H1 (cell line): Measurements from ENCODE around the gene RNU7-1. TPM values are rescaled to one million over a fixed set of nuclear protein-coding genes. Genes with fewer than 3 reads are reported as not detected.

Experiments used
- CTCF ChIA-PET: fragments of 300-600 bp; sonication (Branson Sonifier 250); formaldehyde crosslinking; loops from one replicate; lab custom pipeline; 2021; ENCODE audit not compliant: partially characterized antibody; lab: Charles Lee
- POLR2A ChIA-PET: fragments of 300-600 bp; sonication (Branson Sonifier 250); formaldehyde crosslinking; loops from one replicate; lab custom pipeline; 2021; ENCODE audit warnings: inconsistent platforms; ENCODE audit not compliant: partially characterized antibody; lab: Charles Lee
- DNase-seq, 2 experiments: peaks; one replicate each; pipeline versions ENCODE4 v3.0.0 to v3.0.0-alpha.2; 2010 to 2022; ENCODE audit warnings: low spot score in 2 of 2, low read depth in 1 of 2, mixed read lengths in 1 of 2
- FAIRE-seq: peaks from 2 replicates; lab custom pipeline; 2011; peaks lifted over from hg19 to GRCh38; lab: Jason Lieb, UNC
- H2AFZ ChIP-seq: 2 replicates; pipeline ENCODE4 v1.8.1; 2012; ENCODE audit warnings: low read length, inconsistent platforms
- H2AK5ac ChIP-seq: 2 replicates; pipeline ENCODE4 v1.6.1; 2013; ENCODE audit warnings: low read depth, low read length
- H2BK120ac ChIP-seq: replicated peaks from 2 replicates; pipeline ENCODE3; 2013; ENCODE audit warnings: low read depth, low read length, inconsistent platforms
- H2BK12ac ChIP-seq: 2 replicates; pipeline ENCODE4 v1.6.1; 2013; ENCODE audit warnings: low read depth, low read length
- H2BK15ac ChIP-seq: 2 replicates; pipeline ENCODE4 v1.6.1; 2013; ENCODE audit warnings: low read length
- H2BK20ac ChIP-seq: 2 replicates; pipeline ENCODE4 v1.6.1; 2013; ENCODE audit warnings: low read length
- H2BK5ac ChIP-seq: 2 replicates; pipeline ENCODE4 v1.6.1; 2013; ENCODE audit warnings: low read depth, low read length
- H3K14ac ChIP-seq: 2 replicates; pipeline ENCODE4 v1.6.1; 2013; ENCODE audit warnings: inconsistent platforms; ENCODE audit not compliant: insufficient read length
- H3K18ac ChIP-seq: 2 replicates; pipeline ENCODE4 v1.6.1; 2013; ENCODE audit warnings: low read length; ENCODE audit errors: extremely low read depth
- H3K23ac ChIP-seq: 2 replicates; pipeline ENCODE4 v1.6.1; 2013; ENCODE audit warnings: inconsistent platforms; ENCODE audit not compliant: insufficient read length
- H3K23me2 ChIP-seq: 2 replicates; pipeline ENCODE4 v1.6.1; 2013; ENCODE audit warnings: low read depth, low read length
- H3K27ac ChIP-seq: 2 replicates; pipeline ENCODE4 v1.6.1; 2011; ENCODE audit warnings: low read depth, low read length, inconsistent platforms
- H3K27me3 ChIP-seq, 4 experiments: replicated peaks in 1 of 4; 1 replicate in 1 of 4; 2 replicates in 3 of 4; pipeline versions ENCODE4 v1.6.1 to v1.8.1; 2011 to 2013; ENCODE audit warnings: low read length in 3 of 4, mild to moderate bottlenecking in 3 of 4, inconsistent platforms in 2 of 4, mixed read lengths in 2 of 4, moderate library complexity in 1 of 4; ENCODE audit not compliant: control insufficient read depth in 3 of 4, insufficient read depth in 3 of 4; ENCODE audit errors: extremely low read depth in 1 of 4
- H3K36me3 ChIP-seq, 4 experiments: 2 replicates each; pipeline versions ENCODE4 v1.6.1 to v1.8.1; 2011 to 2013; ENCODE audit warnings: mild to moderate bottlenecking in 4 of 4, low read length in 3 of 4, moderate library complexity in 2 of 4, control low read depth in 1 of 4, inconsistent platforms in 1 of 4; ENCODE audit not compliant: insufficient read depth in 4 of 4, control insufficient read depth in 2 of 4
- H3K4ac ChIP-seq: replicated peaks from 2 replicates; pipeline ENCODE3; 2013; ENCODE audit warnings: low read length, low read depth, mixed read lengths, inconsistent platforms; ENCODE audit not compliant: insufficient read length
- H3K4me1 ChIP-seq, 4 experiments: replicated peaks in 1 of 4; 1 replicate in 1 of 4; 2 replicates in 3 of 4; pipeline versions ENCODE4 v1.6.1 to v1.8.1; 2011 to 2013; ENCODE audit warnings: low read length in 3 of 4, inconsistent platforms in 2 of 4, mixed read lengths in 1 of 4; ENCODE audit not compliant: insufficient read depth in 4 of 4, control insufficient read depth in 3 of 4
- H3K4me2 ChIP-seq, 2 experiments: 2 replicates each; pipeline versions ENCODE4 v1.6.1 to v1.8.1; 2011 to 2013; ENCODE audit warnings: low read depth in 2 of 2, low read length in 2 of 2, control low read depth in 1 of 2, inconsistent platforms in 1 of 2, mild to moderate bottlenecking in 1 of 2; ENCODE audit not compliant: insufficient read depth in 1 of 2
- H3K4me3 ChIP-seq, 4 experiments: fragments of 200-600, 300-600 bp in 1 of 4; sonication (generic), shearing (Covaris generic), sonication (Bioruptor Twin) in 1 of 4; 2 replicates each; pipeline versions ENCODE4 v1.5.1 to v1.8.1; 2011 to 2016; ENCODE audit warnings: low read length in 4 of 4, low read depth in 3 of 4, control low read depth in 2 of 4, inconsistent platforms in 2 of 4, mild to moderate bottlenecking in 2 of 4, mixed read lengths in 1 of 4, moderate library complexity in 1 of 4; ENCODE audit not compliant: insufficient read depth in 2 of 4; ENCODE audit errors: extremely low read depth in 1 of 4
- H3K56ac ChIP-seq: replicated peaks from 2 replicates; pipeline ENCODE3; 2013; ENCODE audit warnings: low read depth, mild to moderate bottlenecking, mixed read lengths, low read length, inconsistent platforms; ENCODE audit not compliant: insufficient read length
- H3K79me1 ChIP-seq: 2 replicates; pipeline ENCODE4 v1.6.1; 2013; ENCODE audit warnings: low read depth, low read length, control low read depth
- H3K79me2 ChIP-seq, 2 experiments: 2 replicates each; pipeline versions ENCODE4 v1.6.1 to v1.8.1; 2012 to 2013; ENCODE audit warnings: low read length in 2 of 2, mild to moderate bottlenecking in 2 of 2, inconsistent platforms in 1 of 2; ENCODE audit not compliant: insufficient read depth in 2 of 2, control insufficient read depth in 1 of 2
- H3K9ac ChIP-seq, 4 experiments: replicated peaks in 1 of 4; 1 replicate in 1 of 4; 2 replicates in 3 of 4; pipeline versions ENCODE4 v1.6.1 to v1.8.1; 2011 to 2013; ENCODE audit warnings: low read depth in 3 of 4, low read length in 3 of 4, control low read depth in 2 of 4, mild to moderate bottlenecking in 2 of 4, moderate library complexity in 2 of 4, inconsistent platforms in 1 of 4; ENCODE audit errors: extremely low read depth in 1 of 4
- H3K9me3 ChIP-seq, 2 experiments: 2 replicates each; pipeline versions ENCODE4 v1.6.1 to v1.8.1; 2012 to 2013; ENCODE audit warnings: mild to moderate bottlenecking in 2 of 2, moderate library complexity in 2 of 2, control low read depth in 1 of 2, inconsistent platforms in 1 of 2, low read depth in 1 of 2, low read length in 1 of 2, mixed read lengths in 1 of 2; ENCODE audit not compliant: insufficient read depth in 2 of 2
- H4K20me1 ChIP-seq, 2 experiments: replicated peaks in 1 of 2; 2 replicates each; pipeline versions ENCODE3 to v1.8.1; 2011 to 2013; ENCODE audit warnings: inconsistent platforms in 2 of 2, low read length in 2 of 2, mild to moderate bottlenecking in 1 of 2; ENCODE audit not compliant: insufficient read depth in 2 of 2, control insufficient read depth in 1 of 2
- H4K5ac ChIP-seq: 2 replicates; pipeline ENCODE4 v1.6.1; 2013; ENCODE audit warnings: low read length, low read depth, mixed read lengths, inconsistent platforms; ENCODE audit not compliant: insufficient read length
- H4K8ac ChIP-seq: 2 replicates; pipeline ENCODE4 v1.8.0; 2013; ENCODE audit warnings: mild to moderate bottlenecking, moderate library complexity, low read length, inconsistent platforms; ENCODE audit not compliant: insufficient read depth; ENCODE audit errors: extremely low read depth
- H4K91ac ChIP-seq: replicated peaks from 2 replicates; pipeline ENCODE3; 2013; ENCODE audit warnings: low read length, mixed read lengths, inconsistent platforms; ENCODE audit not compliant: insufficient read length
- POLR2A ChIP-seq, 2 experiments: IDR thresholded peaks; 1 replicate in 1 of 2; 2 replicates in 1 of 2; pipeline ENCODE4 v1.6.1; 2011; ENCODE audit warnings: low read depth in 2 of 2, low read length in 2 of 2, mild to moderate bottlenecking in 2 of 2; ENCODE audit errors: control extremely low read depth in 1 of 2
- SP1 ChIP-seq: IDR thresholded peaks from 2 replicates; pipeline ENCODE4 v1.6.1; 2011; ENCODE audit warnings: low read depth, low read length
- WGBS, 2 experiments: shearing (Covaris generic) in 1 of 2; methylation state at CpG; one replicate each; pipeline versions ENCODE4 v1.1.6 to v1.1.7; 2013 to 2015; ENCODE audit warnings: low lambda C conversion rate in 2 of 2, mixed read lengths in 2 of 2, inconsistent platforms in 1 of 2, low coverage in 1 of 2, missing lambda C conversion rate in 1 of 2; ENCODE audit not compliant: insufficient replicate concordance in 2 of 2, insufficient coverage in 1 of 2, insufficient read length in 1 of 2; ENCODE audit errors: extremely low coverage in 1 of 2, missing lambda C conversion rate in 1 of 2; 5-methylcytosine and 5-hydroxymethylcytosine counted together
- polyA plus RNA-seq, 7 experiments: library from polyadenylated mRNA; depleted of rRNA in 3 of 7; stranded (reverse) in 5 of 7; unstranded in 2 of 7; fragments of >200 nt in 5 of 7; fragments of 200-250 nt in 2 of 7; gene quantifications; 1 replicate in 5 of 7; 2 replicates in 1 of 7; 4 replicates in 1 of 7; pipeline versions ENCODE4 v1.2.1 to v1.2.3, GENCODE V29; 2011 to 2013; ENCODE audit warnings: missing spikeins in 2 of 7, mixed read lengths in 2 of 7
- total RNA-seq: library from RNA; stranded (reverse); fragmentation: NEBNext Ultra II Directional; extraction: Animal tissue kit (Norgen Biotek cat#: 25700); gene quantifications from 2 replicates; pipeline ENCODE4 v1.2.1, GENCODE V29; 2021

RNU7-1 gene
- total and polyA plus RNA-seq, 2 of the 8 experiments (the other 6 are each of a cell fraction or from before 2014, with no cell fraction given) = not detected

GRCh38 chr12:6935371-6936193, 8.0 kb upstream of the RNU7-1 start:
- H3K79me2 ChIP-seq = peaks cover 4 to 18% of the 10 kb centered on the region in 2 experiments

More at GRCh38 chr12:6935371-6936193, 8.0 kb upstream of the RNU7-1 start:
- Histone ChIP-seq H2BK20ac (no peak overlapping the region), H3K23me2 (peaks cover 4% of the 10 kb centered on the region; the same call in 1 of the 2 replicates), H2BK12ac (no peak overlapping the region), H2AFZ (no peak overlapping the region), H4K8ac (0 out of 2 replicates have a peak overlapping the region, but pooled peaks have one; percentile 3), H3K79me1 (peaks cover 12% of the 10 kb centered on the region), H3K4me1 (peaks cover 0 to 13% (median 5%) of the 10 kb centered on the region in 4 experiments; a peak in 5 of 7 replicates), H3K9ac (no peak overlapping the region), H4K91ac (no peak overlapping the region), H4K5ac (no peak overlapping the region), H3K4me3 (no peak overlapping the region), H3K27me3 (no peaks in the 10 kb centered on the region), H3K27ac (no peak overlapping the region), H3K9me3 (no peaks in the 10 kb centered on the region), H2BK120ac (no peak overlapping the region), H3K4ac (no peak overlapping the region), H3K23ac (no peak overlapping the region), H3K4me2 (no peak overlapping the region), H3K56ac (no peak overlapping the region), H4K20me1 (peaks cover 12 to 15% of the 10 kb centered on the region in 2 experiments), H2AK5ac (no peak overlapping the region), H3K18ac (no peak overlapping the region), H2BK15ac (no peak overlapping the region), H3K14ac (no peak overlapping the region), H2BK5ac (no peak overlapping the region), H3K36me3 (peaks cover 9 to 46% (median 26%) of the 10 kb centered on the region in 4 experiments)
- ChIA-PET CTCF (interaction anchor here (0.6 to 20.2 kb wide), 10 partner anchors 10 to 382 kb away, joined by 3 to 253 read pairs (median 3); partner anchors contain the start of genes ATN1, SPSB2 and TPI1), POLR2A (interaction anchor here (0.8 to 44.0 kb wide), 9 partner anchors 7 to 323 kb away, joined by 3 to 1596 read pairs (median 6); partner anchors contain the start of genes ATN1, C12orf57, EMG1 and ENO2)
- DNase-seq = no peak
- 95% methylated on average over 14 of the region's 14 CpGs; no CpG with 5 or more reads in 1 of the 2 experiments for WGBS, 2 experiments
- TF ChIP-seq SP1 (no peak), POLR2A (IDR thresholded peaks at IDR 0.05; ENCODE audit: control extremely low read depth in 1 of 2, low read depth in 2 of 2, low read length in 2 of 2) (0 out of 3 replicates have a peak, but pooled peaks of 1 of the 2 experiments have one; percentile 6)
- no peak for FAIRE-seq
